T-helper 2 cell treated with Interferon-gamma antibody and Interleukin-4, amounts not matched to agents 5 μg/mL and 100 μg/mL, for 36 hours (primary cell): ENCODE measurements around the gene VPS33A.

Experiments used
- DNase-seq: peaks from one replicate; pipeline ENCODE4 v3.0.0; 2021; ENCODE audit warnings: low spot score
- H3K27ac Mint-ChIP-seq: one replicate; pipeline ENCODE4 v1.8.0; 2021; ENCODE audit warnings: mild to moderate bottlenecking, mixed read lengths
- H3K27me3 Mint-ChIP-seq: one replicate; pipeline ENCODE4 v1.8.0; 2021; ENCODE audit warnings: low read depth, mixed read lengths
- H3K36me3 Mint-ChIP-seq: one replicate; pipeline ENCODE4 v1.8.0; 2021; ENCODE audit warnings: low read depth, mixed read lengths
- H3K4me1 Mint-ChIP-seq: one replicate; pipeline ENCODE4 v1.8.0; 2021; ENCODE audit warnings: low read depth, mixed read lengths
- H3K4me3 Mint-ChIP-seq: one replicate; pipeline ENCODE4 v1.8.0; 2022; ENCODE audit warnings: mild to moderate bottlenecking, moderate library complexity, mixed read lengths
- H3K9me3 Mint-ChIP-seq: one replicate; pipeline ENCODE4 v1.8.0; 2021; ENCODE audit warnings: mixed read lengths

The VPS33A gene

DNA sequence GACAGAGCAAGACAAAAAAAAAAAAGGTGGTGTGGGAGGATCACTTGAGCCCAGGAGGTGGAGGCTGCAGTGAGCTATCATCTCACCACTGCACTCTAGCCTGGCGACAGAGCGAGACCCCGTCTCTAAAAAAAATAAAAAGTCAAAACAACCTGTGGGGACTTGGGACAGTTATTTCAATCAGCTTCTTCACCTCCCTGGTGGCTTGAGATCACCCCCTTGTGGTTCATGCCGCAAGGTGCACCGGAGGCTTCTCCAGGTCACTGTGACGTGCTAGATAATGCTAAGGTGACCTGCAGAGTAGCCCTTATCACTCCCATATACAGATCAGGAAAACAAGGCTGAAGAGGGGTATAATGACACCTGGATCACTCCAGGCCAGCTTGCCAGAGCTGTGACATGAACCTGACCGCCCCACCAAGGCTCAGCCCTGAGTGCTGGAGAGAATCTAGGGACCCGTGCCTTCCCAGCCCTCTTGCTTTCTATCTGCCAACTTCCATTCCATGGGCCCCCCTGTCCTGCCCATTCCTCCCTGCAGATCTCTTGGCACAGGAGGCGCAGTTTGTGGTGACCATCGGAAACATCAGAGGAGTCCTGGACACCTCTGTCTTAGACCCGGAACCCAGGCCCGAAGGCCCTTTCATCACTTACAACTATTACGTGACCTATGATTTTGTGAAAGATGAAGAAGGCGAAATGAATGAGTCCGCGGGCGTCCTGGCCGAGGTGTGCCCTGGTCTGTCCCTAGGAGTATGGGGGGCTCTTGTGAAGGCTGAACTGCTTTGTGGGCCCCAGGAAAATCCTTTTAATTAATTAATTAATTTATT, 75.2 kb downstream of the VPS33A start:
- H3K4me1 Mint-ChIP-seq = no peaks in the 10 kb centered on the region
- H3K27ac Mint-ChIP-seq = no peak overlapping the region
- DNase-seq = peak; percentile 60
- no peak overlapping the region for H3K4me3 Mint-ChIP-seq
- no peaks in the 10 kb centered on the region for H3K9me3 Mint-ChIP-seq
- H3K27me3 Mint-ChIP-seq = peaks cover 8% of the 10 kb centered on the region
- H3K36me3 Mint-ChIP-seq = no peaks in the 10 kb centered on the region

DNA sequence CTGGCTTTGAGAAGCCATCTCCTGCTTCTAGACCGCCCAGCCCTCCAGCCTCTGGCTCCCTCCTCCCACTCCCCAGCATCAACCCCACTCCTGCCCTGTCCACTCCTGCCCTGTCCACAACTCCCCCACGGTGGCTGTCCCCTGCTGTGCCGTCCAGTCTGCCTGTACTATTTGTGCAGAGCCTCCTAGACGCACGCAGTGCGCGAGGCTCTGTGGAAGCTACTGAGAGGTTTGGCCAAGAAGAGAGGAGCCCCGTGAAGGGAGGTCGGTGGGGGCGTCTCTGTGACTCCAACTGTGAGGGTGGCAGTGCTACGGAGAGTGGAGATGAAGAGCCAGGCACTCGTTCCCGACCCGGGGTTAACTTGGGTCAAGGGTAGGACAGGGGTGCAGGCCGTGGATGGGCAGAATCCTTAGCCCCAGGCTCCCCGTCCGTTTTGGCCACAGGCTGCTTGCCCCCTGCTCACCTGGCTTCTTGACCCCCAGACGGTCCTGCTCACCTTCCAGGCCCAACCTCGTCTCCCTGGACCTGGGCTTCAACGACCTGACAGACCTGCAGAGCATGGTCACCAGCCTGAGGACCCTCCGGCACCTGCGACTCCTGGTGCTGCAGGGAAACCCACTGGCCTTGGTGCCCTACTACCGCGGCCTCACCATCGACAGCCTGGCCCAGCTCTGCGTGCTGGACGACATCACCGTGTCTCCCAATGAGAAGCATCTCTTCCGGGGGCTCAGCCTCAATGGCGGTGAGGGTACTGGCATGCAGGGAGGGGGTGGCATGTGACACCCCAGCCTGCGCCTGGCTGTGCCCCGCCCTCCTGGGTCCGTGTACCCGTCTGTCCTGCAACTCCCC, 76.4 kb downstream of the VPS33A start:
- Mint-ChIP-seq H3K27ac (no peak overlapping the region), H3K27me3 (peaks cover 2% of the 10 kb centered on the region), H3K36me3 (no peaks in the 10 kb centered on the region), H3K9me3 (no peaks in the 10 kb centered on the region), H3K4me1 (no peaks in the 10 kb centered on the region), H3K4me3 (no peak overlapping the region)
- no peak for DNase-seq

DNA sequence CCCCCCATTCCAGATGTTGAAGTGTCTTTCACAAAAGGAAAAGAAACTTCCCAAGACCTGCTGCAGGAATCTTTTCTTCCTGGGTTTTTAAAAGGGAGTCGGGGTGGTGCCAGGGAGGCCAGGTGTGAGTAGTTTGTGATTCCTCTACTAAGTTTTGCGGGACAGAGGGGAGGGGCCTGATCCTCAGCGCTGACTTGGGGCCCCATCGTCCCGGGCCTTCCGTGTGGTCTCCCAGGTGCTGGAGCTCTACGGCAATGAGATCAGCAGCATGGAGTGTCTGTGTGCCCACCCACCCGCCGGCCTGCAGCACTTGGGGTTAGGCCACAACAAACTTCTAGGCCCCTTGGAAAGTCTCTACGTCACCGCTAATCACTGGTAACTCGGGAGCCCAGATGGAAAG, 78.8 kb downstream of the VPS33A start:
- no peaks in the 10 kb centered on the region for H3K36me3 Mint-ChIP-seq
- no peak for DNase-seq
- peaks cover 11% of the 10 kb centered on the region for H3K27me3 Mint-ChIP-seq
- no peak overlapping the region for H3K27ac Mint-ChIP-seq
- H3K4me1 Mint-ChIP-seq = peaks cover 2% of the 10 kb centered on the region
- no peaks in the 10 kb centered on the region for H3K9me3 Mint-ChIP-seq
- no peak overlapping the region for H3K4me3 Mint-ChIP-seq

DNA sequence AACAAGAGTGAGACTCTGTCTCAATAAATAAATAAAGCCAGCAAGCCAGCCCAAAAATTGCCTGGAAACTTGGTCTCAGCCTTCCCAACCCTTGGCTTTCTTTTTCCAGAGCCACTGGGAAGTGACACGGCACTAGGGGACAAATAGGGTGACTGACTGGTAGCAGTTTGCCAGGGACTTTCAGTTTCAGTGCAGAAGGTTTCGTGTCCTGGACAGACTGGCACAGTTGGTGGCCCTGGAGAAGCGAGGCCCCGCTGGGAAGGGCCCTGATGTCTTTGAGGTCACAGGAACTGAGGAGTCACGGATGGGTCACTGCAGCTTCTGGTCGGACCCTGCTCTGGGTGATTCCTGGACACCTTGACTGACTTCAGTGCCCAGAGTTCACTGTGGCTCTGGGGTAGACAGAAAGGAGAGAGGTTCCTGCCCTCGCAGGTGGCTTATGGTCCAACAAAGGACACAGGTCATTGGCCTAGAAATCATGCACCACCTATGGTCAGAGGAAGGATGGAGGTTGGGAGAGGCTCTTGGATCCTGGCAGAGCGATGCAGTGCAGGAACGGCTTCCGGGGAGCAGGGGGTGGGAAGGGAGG, 80.7 kb downstream of the VPS33A start:
- H3K36me3 Mint-ChIP-seq = no peaks in the 10 kb centered on the region
- no peaks in the 10 kb centered on the region for H3K9me3 Mint-ChIP-seq
- H3K4me1 Mint-ChIP-seq = peaks cover 3% of the 10 kb centered on the region
- H3K4me3 Mint-ChIP-seq = no peak overlapping the region
- H3K27ac Mint-ChIP-seq = no peak overlapping the region
- H3K27me3 Mint-ChIP-seq = peaks cover 15% of the 10 kb centered on the region
- no peak for DNase-seq

- no peaks in the 10 kb centered on the region for H3K36me3 Mint-ChIP-seq
- H3K27ac Mint-ChIP-seq = no peak overlapping the region
- no peaks in the 10 kb centered on the region for H3K9me3 Mint-ChIP-seq
- no peak for DNase-seq
- H3K27me3 Mint-ChIP-seq = peaks cover 15% of the 10 kb centered on the region
- H3K4me3 Mint-ChIP-seq = no peak overlapping the region
- peaks cover 4% of the 10 kb centered on the region for H3K4me1 Mint-ChIP-seq
Observed at GRCh38 chr12:122185079-122185478, 81.2 kb downstream of the VPS33A start.

GRCh38 chr12:122184517-122184916, 81.8 kb downstream of the VPS33A start:
- Mint-ChIP-seq H3K4me3 (peak overlapping the region; percentile 50), H3K4me1 (peaks cover 4% of the 10 kb centered on the region), H3K36me3 (no peaks in the 10 kb centered on the region), H3K27me3 (peaks cover 15% of the 10 kb centered on the region), H3K9me3 (no peaks in the 10 kb centered on the region), H3K27ac (no peak overlapping the region)
- DNase-seq = no peak

- H3K36me3 Mint-ChIP-seq = no peaks in the 10 kb centered on the region
- no peak for DNase-seq
- no peak overlapping the region for H3K27ac Mint-ChIP-seq
- peak overlapping the region; percentile 50 for H3K4me3 Mint-ChIP-seq
- no peaks in the 10 kb centered on the region for H3K9me3 Mint-ChIP-seq
- H3K27me3 Mint-ChIP-seq = peaks cover 15% of the 10 kb centered on the region
- H3K4me1 Mint-ChIP-seq = peaks cover 4% of the 10 kb centered on the region
Observed at GRCh38 chr12:122183588-122183940, 82.7 kb downstream of the VPS33A start.

- H3K36me3 Mint-ChIP-seq = no peaks in the 10 kb centered on the region
- H3K27me3 Mint-ChIP-seq = peaks cover 15% of the 10 kb centered on the region
- peak within 1 kb of the TSS; percentile 79 for H3K4me3 Mint-ChIP-seq
- DNase-seq = peak; percentile 35
- H3K9me3 Mint-ChIP-seq = no peaks in the 10 kb centered on the region
- H3K27ac Mint-ChIP-seq = no peak within 1 kb of the TSS
- H3K4me1 Mint-ChIP-seq = peaks cover 4% of the 10 kb centered on the region
Observed at GRCh38 chr12:122182887-122183587, 83.3 kb downstream of the VPS33A start, which contains the start of gene LRRC43. Gene LRRC43, plus strand, starts transcription at chr12:122183123. Its CDS starts 22 bp downstream, at chr12:122183145.
